AG04450 (cell line): Measurements from ENCODE around the gene SYNJ1. TPM values are rescaled to one million over a fixed set of nuclear protein-coding genes. Genes with fewer than 3 reads are reported as not detected.

Experiments used
- CTCF ChIA-PET: fragments of 300-600, 350-600 bp; formaldehyde crosslinking; extraction: SDS; loops from one replicate; lab custom pipeline; 2022; ENCODE audit warnings: antibody characterized with exemption, inconsistent platforms; lab: Charles Lee
- POLR2A ChIA-PET: fragments of 350-600 bp; formaldehyde crosslinking; extraction: SDS; loops from one replicate; lab custom pipeline; 2021; ENCODE audit warnings: antibody characterized with exemption, inconsistent platforms; lab: Yijun Ruan, JAX
- DNase-seq: peaks from one replicate; pipeline ENCODE4 v3.0.0-alpha.2; 2011; ENCODE audit warnings: low read depth, low spot score
- H3K27ac ChIP-seq: one replicate; pipeline ENCODE4 v1.5.1; 2012; ENCODE audit warnings: low read depth, low read length, control low read depth
- H3K27me3 ChIP-seq: one replicate; pipeline ENCODE4 v1.6.0; 2012; ENCODE audit warnings: low read length; ENCODE audit not compliant: control insufficient read depth, insufficient read depth
- H3K4me3 ChIP-seq: 2 replicates; pipeline ENCODE4 v1.5.1; 2011; ENCODE audit warnings: mild to moderate bottlenecking, low read depth, low read length, control low read depth
- H3K9me3 ChIP-seq: 2 replicates; pipeline ENCODE4 v1.5.1; 2012; ENCODE audit warnings: low read length; ENCODE audit not compliant: control insufficient read depth, insufficient read depth
- CTCF ChIP-seq: IDR thresholded peaks from 2 replicates; pipeline ENCODE4 v1.5.1; 2011; ENCODE audit warnings: low read depth, low read length, control low read depth, inconsistent platforms
- polyA plus RNA-seq: library from polyadenylated mRNA; depleted of rRNA; stranded (reverse); fragments of >200 nt; gene quantifications from 2 replicates; pipeline ENCODE4 v1.2.3, GENCODE V29; 2011

The SYNJ1 gene
- polyA plus RNA-seq, 1 experiment, result 7.3 TPM

GRCh38 chr21:32764186-32764585 is 36.4 kb upstream of the SYNJ1 start:
- H3K27me3 ChIP-seq, result no peaks in the 10 kb centered on the region
- H3K9me3 ChIP-seq, result no peaks in the 10 kb centered on the region
- no peak for DNase-seq
- TF ChIP-seq CTCF, result no peak
- ChIA-PET CTCF (no interaction called here), POLR2A (no interaction called here)
- no peak overlapping the region for H3K4me3 ChIP-seq
- no peak overlapping the region for H3K27ac ChIP-seq

- POLR2A ChIA-PET, result no interaction called here
- TF ChIP-seq CTCF, result no peak
- no peaks in the 10 kb centered on the region for H3K27me3 ChIP-seq
- no peak overlapping the region for H3K27ac ChIP-seq
- CTCF ChIA-PET, result no interaction called here
- no peaks in the 10 kb centered on the region for H3K9me3 ChIP-seq
- DNase-seq, result no peak
- no peak overlapping the region for H3K4me3 ChIP-seq
Measured at GRCh38 chr21:32757804-32758203, 30.0 kb upstream of the SYNJ1 start.

- Histone ChIP-seq H3K27me3 (no peaks in the 10 kb centered on the region), H3K9me3 (no peaks in the 10 kb centered on the region), H3K4me3 (no peak overlapping the region), H3K27ac (no peak overlapping the region)
- CTCF ChIA-PET, result interaction anchor here (1.0 kb wide), 1 partner anchor 46 kb away, joined by 3 read pairs; no protein-coding TSS in a partner anchor
- no peak for TF ChIP-seq CTCF
- POLR2A ChIA-PET, result no interaction called here
- no peak for DNase-seq
Measured at GRCh38 chr21:32756096-32756495, 28.3 kb upstream of the SYNJ1 start.

- Histone ChIP-seq H3K27me3 (no peaks in the 10 kb centered on the region), H3K4me3 (no peak overlapping the region), H3K9me3 (no peaks in the 10 kb centered on the region), H3K27ac (no peak overlapping the region)
- no peak for DNase-seq
- TF ChIP-seq CTCF, result no peak
- ChIA-PET POLR2A (no interaction called here), CTCF (interaction anchor here (0.7 to 1.4 kb wide), 4 partner anchors 15 to 109 kb away, joined by 3 to 4 read pairs (median 4); partner anchors contain the start of gene PAXBP1)
Measured at GRCh38 chr21:32753818-32754585, 26.2 kb upstream of the SYNJ1 start.

GRCh38 chr21:32750405-32750804 is 22.6 kb upstream of the SYNJ1 start:
- Histone ChIP-seq H3K27me3 (no peaks in the 10 kb centered on the region), H3K27ac (no peak overlapping the region), H3K9me3 (no peaks in the 10 kb centered on the region), H3K4me3 (no peak overlapping the region)
- DNase-seq, result no peak
- ChIA-PET POLR2A (no interaction called here), CTCF (no interaction called here)
- no peak for TF ChIP-seq CTCF
